IMR-90 (cell line): ENCODE results near the gene DIO1. TPM values are rescaled to one million over a fixed set of nuclear protein-coding genes. Genes with fewer than 3 reads are reported as not detected.
A peak's percentile ranks its signal among the peaks of the same experiment; 100 is the strongest.

Experiments
- ATAC-seq: fragments of 200-7000 bp; cut with Tn5 transposase; 2 replicates; pipeline ENCODE4 v1.9.1; 2020; ENCODE audit warnings: low read depth, mild to moderate bottlenecking, moderate library complexity
- BruUV-seq: library from RNA; stranded (reverse); fragments of 400-500 nt; replicated peaks from 2 replicates; lab custom pipeline; 2021; lab: Mats Ljungman, UMichigan
- CTCF ChIA-PET: fragments of 300-600 bp; formaldehyde crosslinking; extraction: SDS; loops from one replicate; lab custom pipeline; 2021; ENCODE audit warnings: antibody characterized with exemption; lab: Yijun Ruan, JAX
- POLR2A ChIA-PET: fragments of 300-600 bp; sonication (Branson Sonifier 250); formaldehyde crosslinking; loops from one replicate; lab custom pipeline; 2022; ENCODE audit warnings: antibody characterized with exemption; ENCODE audit not compliant: unreplicated experiment; lab: Charles Lee
- DNase-seq: peaks from one replicate; pipeline ENCODE4 v3.0.0; 2013
- H2AFZ ChIP-seq: replicated peaks from 2 replicates; pipeline ENCODE3; 2013; ENCODE audit warnings: low read length, mild to moderate bottlenecking; ENCODE audit not compliant: poor library complexity
- H2AK5ac ChIP-seq: 2 replicates; pipeline ENCODE4 v1.6.1; 2013; ENCODE audit warnings: low read depth, low read length, inconsistent platforms
- H2AK9ac ChIP-seq: replicated peaks from 2 replicates; pipeline ENCODE3; 2013; ENCODE audit warnings: mild to moderate bottlenecking, low read depth, low read length, moderate library complexity; ENCODE audit not compliant: poor library complexity
- H2BK120ac ChIP-seq: 2 replicates; pipeline ENCODE4 v1.6.1; 2013; ENCODE audit warnings: low read depth, low read length, inconsistent platforms
- H2BK15ac ChIP-seq: 3 replicates; pipeline ENCODE4 v1.6.1; 2013; ENCODE audit warnings: low read depth, low read length, inconsistent platforms
- H2BK20ac ChIP-seq: 2 replicates; pipeline ENCODE4 v1.6.1; 2013; ENCODE audit warnings: low read depth, mild to moderate bottlenecking, inconsistent platforms, low read length, moderate library complexity
- H2BK5ac ChIP-seq: 2 replicates; pipeline ENCODE4 v1.6.1; 2013; ENCODE audit warnings: mild to moderate bottlenecking, low read depth, low read length, inconsistent platforms; ENCODE audit not compliant: poor library complexity, severe bottlenecking
- H3K14ac ChIP-seq: replicated peaks from 2 replicates; pipeline ENCODE4 v1.6.1; 2013; ENCODE audit warnings: low read depth, low read length, inconsistent platforms
- H3K18ac ChIP-seq: 2 replicates; pipeline ENCODE4 v1.6.1; 2013; ENCODE audit warnings: low read depth, low read length, control low read depth
- H3K23ac ChIP-seq: 2 replicates; pipeline ENCODE4 v1.6.1; 2013; ENCODE audit warnings: low read depth, low read length, inconsistent platforms
- H3K27ac ChIP-seq: 2 replicates; pipeline ENCODE4 v1.5.1; 2013; ENCODE audit warnings: mild to moderate bottlenecking, control low read depth, low read length; ENCODE audit not compliant: insufficient read depth
- H3K27me3 ChIP-seq: 2 replicates; pipeline ENCODE4 v1.6.1; 2013; ENCODE audit warnings: low read length; ENCODE audit not compliant: control insufficient read depth, insufficient read depth
- H3K36me3 ChIP-seq: 2 replicates; pipeline ENCODE4 v1.6.1; 2013; ENCODE audit warnings: low read length, mixed read lengths; ENCODE audit not compliant: control insufficient read depth, insufficient read depth
- H3K4ac ChIP-seq: 2 replicates; pipeline ENCODE4 v1.6.1; 2013; ENCODE audit warnings: low read depth, low read length, inconsistent platforms
- H3K4me1 ChIP-seq: 2 replicates; pipeline ENCODE4 v1.6.1; 2013; ENCODE audit warnings: low read length, mixed read lengths; ENCODE audit not compliant: control insufficient read depth, insufficient read depth
- H3K4me2 ChIP-seq: 2 replicates; pipeline ENCODE4 v1.6.1; 2013; ENCODE audit warnings: low read depth, mild to moderate bottlenecking, control low read depth, low read length, moderate library complexity
- H3K4me3 ChIP-seq: 2 replicates; pipeline ENCODE4 v1.5.1; 2013; ENCODE audit warnings: low read depth, mild to moderate bottlenecking, control low read depth, low read length, moderate library complexity; ENCODE audit not compliant: insufficient read depth
- H3K56ac ChIP-seq: 2 replicates; pipeline ENCODE4 v1.6.1; 2013; ENCODE audit warnings: low read length, inconsistent platforms; ENCODE audit not compliant: insufficient read depth; ENCODE audit errors: extremely low read depth
- H3K79me1 ChIP-seq, 2 experiments: 2 replicates each; pipeline ENCODE4 v1.6.1; 2013; ENCODE audit warnings: low read length in 2 of 2, inconsistent platforms in 1 of 2, low read depth in 1 of 2
- H3K9ac ChIP-seq: 2 replicates; pipeline ENCODE4 v1.6.1; 2013; ENCODE audit warnings: low read depth, low read length, control low read depth
- H3K9me1 ChIP-seq: 2 replicates; pipeline ENCODE4 v1.6.1; 2013; ENCODE audit warnings: low read length, inconsistent platforms; ENCODE audit not compliant: insufficient read depth
- H3K9me3 ChIP-seq: 2 replicates; pipeline ENCODE4 v1.6.1; 2013; ENCODE audit warnings: low read length; ENCODE audit not compliant: control insufficient read depth, insufficient read depth
- H4K20me1 ChIP-seq: 2 replicates; pipeline ENCODE4 v1.6.1; 2013; ENCODE audit warnings: low read length, inconsistent platforms; ENCODE audit not compliant: insufficient read depth
- H4K5ac ChIP-seq: 2 replicates; pipeline ENCODE4 v1.6.1; 2013; ENCODE audit warnings: mild to moderate bottlenecking, low read depth, low read length, control low read depth
- H4K8ac ChIP-seq, 2 experiments: 2 replicates each; pipeline ENCODE4 v1.6.1; 2013; ENCODE audit warnings: low read depth in 2 of 2, low read length in 2 of 2, control low read depth in 1 of 2, inconsistent platforms in 1 of 2
- H4K91ac ChIP-seq: 2 replicates; pipeline ENCODE4 v1.6.1; 2013; ENCODE audit warnings: low read depth, low read length, inconsistent platforms; ENCODE audit not compliant: insufficient read depth
- BHLHE40 ChIP-seq: fragments of 150-350 bp; IDR thresholded peaks from 2 replicates; pipeline ENCODE4 v1.6.1; 2016; ENCODE audit warnings: mild to moderate bottlenecking, low read depth, low read length
- CEBPB ChIP-seq: IDR thresholded peaks from 2 replicates; pipeline ENCODE4 v1.6.1; 2012; ENCODE audit warnings: low read depth, low read length, improper control_type of control experiment
- CHD1 ChIP-seq: IDR thresholded peaks from 2 replicates; pipeline ENCODE4 v1.6.1; 2012; ENCODE audit warnings: low read depth, low read length, improper control_type of control experiment
- CTCF ChIP-seq: conservative IDR thresholded peaks from 2 replicates; pipeline ENCODE4 v1.5.1; 2012; ENCODE audit warnings: mild to moderate bottlenecking, low read depth, low read length, improper control_type of control experiment
- ELK1 ChIP-seq: fragments of 150-350 bp; IDR thresholded peaks from 2 replicates; pipeline ENCODE4 v1.6.1; 2016; ENCODE audit warnings: low read depth, mild to moderate bottlenecking, low read length, moderate library complexity, borderline replicate concordance
- FOS ChIP-seq: fragments of 150-350 bp; IDR thresholded peaks from 2 replicates; pipeline ENCODE4 v1.6.1; 2016; ENCODE audit warnings: low read depth, low read length
- MAFK ChIP-seq: IDR thresholded peaks from 2 replicates; pipeline ENCODE4 v1.6.1; 2012; ENCODE audit warnings: low read depth, low read length, improper control_type of control experiment
- MAZ ChIP-seq: IDR thresholded peaks from 2 replicates; pipeline ENCODE4 v1.6.1; 2012; ENCODE audit warnings: low read depth, mild to moderate bottlenecking, low read length, improper control_type of control experiment, moderate library complexity, borderline replicate concordance
- MXI1 ChIP-seq: IDR thresholded peaks from 2 replicates; pipeline ENCODE4 v1.6.1; 2012; ENCODE audit warnings: low read depth, mild to moderate bottlenecking, low read length, moderate library complexity, borderline replicate concordance
- NFE2L2 ChIP-seq: fragments of 150-350 bp; IDR thresholded peaks from 2 replicates; pipeline ENCODE4 v1.6.1; 2016; ENCODE audit warnings: low read depth, mild to moderate bottlenecking, low read length
- POLR2A ChIP-seq: IDR thresholded peaks from 2 replicates; pipeline ENCODE4 v1.6.1; 2012; ENCODE audit warnings: mild to moderate bottlenecking, low read depth, low read length
- RAD21 ChIP-seq: IDR thresholded peaks from 2 replicates; pipeline ENCODE4 v1.6.1; 2012; ENCODE audit warnings: low read length, improper control_type of control experiment
- RCOR1 ChIP-seq: IDR thresholded peaks from 2 replicates; pipeline ENCODE4 v1.6.1; 2012; ENCODE audit warnings: mild to moderate bottlenecking, low read length, improper control_type of control experiment; ENCODE audit not compliant: insufficient replicate concordance
- SMC3 ChIP-seq: fragments of 150-350 bp; IDR thresholded peaks from 2 replicates; pipeline ENCODE4 v1.6.1; 2016; ENCODE audit warnings: low read depth, mild to moderate bottlenecking, antibody characterized with exemption, low read length, moderate library complexity
- USF2 ChIP-seq: fragments of 150-350 bp; IDR thresholded peaks from 2 replicates; pipeline ENCODE4 v1.6.1; 2017; ENCODE audit warnings: mild to moderate bottlenecking, antibody characterized with exemption, low read length, low read depth
- WGBS, 2 experiments: methylation state at CpG; one replicate each; pipeline versions ENCODE4 v1.1.5 to v1.1.7; 2013; ENCODE audit warnings: missing lambda C conversion rate in 2 of 2; ENCODE audit not compliant: insufficient read length in 1 of 2; ENCODE audit errors: extremely low coverage in 2 of 2; 5-methylcytosine and 5-hydroxymethylcytosine counted together
- dilution Hi-C: fragments of 300-500 bp; cut with HindIII; formaldehyde crosslinking; loops from one replicate; pipeline ENCODE4 v1.14.3; 2018; ENCODE audit warnings: low sequenced_read_pairs; ENCODE audit not compliant: unreplicated experiment
- in situ Hi-C: fragments of 300-500 bp; cut with MboI; formaldehyde crosslinking; loops from 3 replicates; pipeline ENCODE4 v1.14.3; 2019; ENCODE audit warnings: low sequenced_read_pairs, inconsistent platforms, mixed read lengths
- intact Hi-C: fragments of 100-400 bp; cut with micrococcal nuclease; formaldehyde crosslinking; loops from 2 replicates; pipeline ENCODE4 v1.10.0; 2022
- polyA plus RNA-seq, 3 experiments: library from polyadenylated mRNA; depleted of rRNA; stranded (reverse); fragments of >200 nt; gene quantifications; 2 replicates each; pipeline ENCODE4 v1.2.3, GENCODE V29; 2012; ENCODE audit warnings: low replicate concordance in 1 of 3
- total RNA-seq: library from RNA; depleted of rRNA; stranded (reverse); fragments of >200 nt; gene quantifications from 2 replicates; pipeline ENCODE4 v1.2.3, GENCODE V29; 2012

The DIO1 gene
- total and polyA plus RNA-seq, 2 of the 4 experiments (the other 2 are of a cell fraction) = not detected

GRCh38 chr1:53851571-53852285, 42.3 kb upstream of the DIO1 start:
- Histone ChIP-seq H2BK5ac (no peak overlapping the region), H3K36me3 (peaks cover 22% of the 10 kb centered on the region), H4K20me1 (no peaks in the 10 kb centered on the region), H3K9ac (no peak overlapping the region), H2AK9ac (no peak overlapping the region), H3K14ac (no peak overlapping the region), H3K4me3 (no peak overlapping the region), H2BK20ac (no peak overlapping the region), H3K4me2 (no peak overlapping the region), H3K56ac (no peak overlapping the region), H3K4me1 (no peaks in the 10 kb centered on the region), H3K9me1 (peaks cover under 1% of the 10 kb centered on the region; the same call in 1 of the 2 replicates), H2BK15ac (no peak overlapping the region), H3K4ac (no peak overlapping the region), H2AFZ (no peak overlapping the region), H2BK120ac (no peak overlapping the region), H3K27me3 (no peaks in the 10 kb centered on the region), H3K23ac (no peak overlapping the region), H3K79me1 (no peaks in the 10 kb centered on the region), H3K18ac (no peak overlapping the region), H3K27ac (no peak overlapping the region), H4K8ac (no peak overlapping the region), H2AK5ac (no peak overlapping the region), H3K9me3 (peaks cover 3% of the 10 kb centered on the region; the same call in 1 of the 2 replicates), H4K5ac (no peak overlapping the region), H4K91ac (no peak overlapping the region)
- ChIA-PET POLR2A (no interaction called here), CTCF (interaction anchor here (0.6 kb wide), 1 partner anchor 9 kb away, joined by 4 read pairs; no protein-coding TSS in a partner anchor)
- no peak for DNase-seq
- in situ Hi-C loops = loop anchor here (25.0 kb wide), 4 partner anchors 211 to 936 kb away; partner anchors contain the start of genes CYB5RL, MRPL37, TCEANC2 and TMEM59
- no peak for ATAC-seq
- WGBS, 2 experiments = 100% methylated on average over 4 of the region's 9 CpGs; no CpG with 5 or more reads in 1 of the 2 experiments
- TSS peak; percentile 31 for BruUV-seq
- intact Hi-C loops = loop anchor here (10.0 kb wide), 1 partner anchor 963 kb away; no protein-coding TSS in a partner anchor
- dilution Hi-C loops = no loop called here
- no peak for TF ChIP-seq CTCF
- TF ChIP-seq FOS = no peak
- TF ChIP-seq MXI1 = no peak
- no peak for TF ChIP-seq CEBPB
- TF ChIP-seq SMC3 = no peak
- no peak for TF ChIP-seq MAFK
- no peak for TF ChIP-seq RAD21
- TF ChIP-seq NFE2L2 = no peak
- TF ChIP-seq BHLHE40 = no peak
- no peak for TF ChIP-seq USF2
- TF ChIP-seq RCOR1 = no peak
- TF ChIP-seq MAZ = no peak
- no peak for TF ChIP-seq CHD1
- no peak for TF ChIP-seq ELK1
- no peak for TF ChIP-seq POLR2A
